Stimulated activated CD8-positive, alpha-beta memory T cell treated with anti-CD3 and anti-CD28 coated beads, Interleukin-4, amount 100 ng/mL, for 1 hour (primary cell): Measurements from ENCODE around the gene CEACAM6.
"Not testable (repeated sequence)": the region's sequence is repeated elsewhere in the genome, so short reads cannot be mapped to it uniquely, and the experiment has no call there.

Experiments used
- DNase-seq, 2 donors: peaks; one replicate each; pipeline ENCODE4 v3.0.0-alpha.2; 2020; ENCODE audit warnings: low read depth in 2 of 2, low spot score in 1 of 2

CEACAM6 gene

GRCh38 chr19:41755328-41755913, at the start of gene CEACAM6:
Gene CEACAM6, plus strand, starts transcription at chr19:41755530. Its CDS starts 109 bp downstream, at chr19:41755639.
- DNase-seq = no peak

- peak; percentile 38 to 44 for DNase-seq
These were observed 48.4 kb upstream of the CEACAM6 start for GRCh38 chr19:41706741-41707501.

GRCh38 chr19:41707502-41707812, 47.9 kb upstream of the CEACAM6 start:
- no peak for DNase-seq

GRCh38 chr19:41707871-41708371, 47.4 kb upstream of the CEACAM6 start:
- DNase-seq = no peak

- no peak for DNase-seq
These were observed 46.8 kb upstream of the CEACAM6 start, which contains the start of gene CEACAM5 for GRCh38 chr19:41708481-41708880. Gene CEACAM5, plus strand, starts transcription at chr19:41708626. Its CDS starts 106 bp downstream, at chr19:41708732.

- DNase-seq = not testable (repeated sequence)
These were observed 45.8 kb upstream of the CEACAM6 start for GRCh38 chr19:41709516-41709915.

GRCh38 chr19:41709951-41710645, 45.2 kb upstream of the CEACAM6 start:
- DNase-seq = no peak

GRCh38 chr19:41711376-41712261, 43.7 kb upstream of the CEACAM6 start:
- DNase-seq = no peak

- DNase-seq = no peak
These were observed 40.7 kb upstream of the CEACAM6 start for GRCh38 chr19:41714598-41714997.

- no peak for DNase-seq
These were observed 36.6 kb upstream of the CEACAM6 start for GRCh38 chr19:41718761-41719160.

- DNase-seq = no peak
These were observed 35.2 kb upstream of the CEACAM6 start for GRCh38 chr19:41720103-41720502.

GRCh38 chr19:41726493-41726892, 28.8 kb upstream of the CEACAM6 start:
- no peak for DNase-seq

- no peak for DNase-seq
These were observed 21.2 kb upstream of the CEACAM6 start for GRCh38 chr19:41734156-41734555.

GRCh38 chr19:41734585-41734984, 20.7 kb upstream of the CEACAM6 start:
- DNase-seq = no peak

GRCh38 chr19:41735071-41735600, 20.2 kb upstream of the CEACAM6 start:
- no peak for DNase-seq

GRCh38 chr19:41739361-41739760, 16.0 kb upstream of the CEACAM6 start:
- DNase-seq = no peak

GRCh38 chr19:41740415-41741243, 14.7 kb upstream of the CEACAM6 start:
- DNase-seq = no peak

GRCh38 chr19:41741244-41741554, 14.1 kb upstream of the CEACAM6 start:
- DNase-seq = no peak

GRCh38 chr19:41744850-41745249, 10.5 kb upstream of the CEACAM6 start:
- no peak for DNase-seq

GRCh38 chr19:41745756-41746155, 9.6 kb upstream of the CEACAM6 start:
- no peak for DNase-seq
